Activated CD8-positive, alpha-beta memory T cell treated with anti-CD3 and anti-CD28 coated beads, Interleukin-2, amount 50 U/mL, for 4 hours (primary cell): ENCODE results near the gene VDAC2.
A peak's percentile ranks its signal among the peaks of the same experiment; 100 is the strongest.
"Not testable (repeated sequence)": the region's sequence is repeated elsewhere in the genome, so short reads cannot be mapped to it uniquely, and the experiment has no call there.

Experiments
- DNase-seq: peaks from one replicate; pipeline ENCODE4 v3.0.0-alpha.2; 2020

VDAC2 gene, protein sequence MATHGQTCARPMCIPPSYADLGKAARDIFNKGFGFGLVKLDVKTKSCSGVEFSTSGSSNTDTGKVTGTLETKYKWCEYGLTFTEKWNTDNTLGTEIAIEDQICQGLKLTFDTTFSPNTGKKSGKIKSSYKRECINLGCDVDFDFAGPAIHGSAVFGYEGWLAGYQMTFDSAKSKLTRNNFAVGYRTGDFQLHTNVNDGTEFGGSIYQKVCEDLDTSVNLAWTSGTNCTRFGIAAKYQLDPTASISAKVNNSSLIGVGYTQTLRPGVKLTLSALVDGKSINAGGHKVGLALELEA

DNA sequence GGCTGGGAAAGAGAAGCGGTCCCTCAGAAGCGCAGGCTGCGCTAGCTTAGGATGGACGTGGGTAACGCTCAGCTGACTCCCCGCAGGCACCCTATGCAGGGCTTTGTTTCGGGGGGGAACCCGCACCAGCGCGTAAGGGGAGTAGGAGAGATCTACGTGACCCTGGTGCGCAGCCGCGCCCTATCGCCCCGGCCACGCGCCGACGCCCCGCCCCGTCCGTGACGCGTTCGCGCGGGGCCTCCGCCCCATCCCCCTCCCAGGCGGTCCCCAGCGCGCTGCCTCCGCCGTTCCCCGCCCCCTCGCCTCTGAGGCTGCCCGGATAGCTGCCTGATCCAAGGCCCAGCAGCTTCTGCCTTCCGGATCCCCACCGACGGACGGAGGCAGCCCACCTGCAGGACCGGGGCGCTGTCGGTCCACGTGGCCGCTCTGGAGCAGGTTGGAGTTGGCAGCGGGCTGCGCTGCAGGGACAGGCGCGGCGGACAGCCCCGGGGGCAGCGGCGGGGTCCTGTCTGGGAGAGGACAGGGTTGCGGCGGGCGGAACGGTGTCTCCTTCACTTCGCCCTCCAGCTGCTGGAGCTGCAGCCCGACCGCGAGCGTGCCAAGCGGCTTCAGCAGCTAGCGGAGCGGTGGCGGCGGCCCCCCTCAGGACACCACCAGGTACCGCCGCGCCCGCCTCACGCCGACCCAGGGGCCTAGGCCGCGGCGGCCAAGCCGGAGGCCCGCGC lies at the start of gene VDAC2:
Gene VDAC2, plus strand, starts transcription at position 515 of the 725 bp plus-strand sequence. CDS start 363 bp downstream, outside the sequence.
- DNase-seq, result peak; percentile 96

DNA sequence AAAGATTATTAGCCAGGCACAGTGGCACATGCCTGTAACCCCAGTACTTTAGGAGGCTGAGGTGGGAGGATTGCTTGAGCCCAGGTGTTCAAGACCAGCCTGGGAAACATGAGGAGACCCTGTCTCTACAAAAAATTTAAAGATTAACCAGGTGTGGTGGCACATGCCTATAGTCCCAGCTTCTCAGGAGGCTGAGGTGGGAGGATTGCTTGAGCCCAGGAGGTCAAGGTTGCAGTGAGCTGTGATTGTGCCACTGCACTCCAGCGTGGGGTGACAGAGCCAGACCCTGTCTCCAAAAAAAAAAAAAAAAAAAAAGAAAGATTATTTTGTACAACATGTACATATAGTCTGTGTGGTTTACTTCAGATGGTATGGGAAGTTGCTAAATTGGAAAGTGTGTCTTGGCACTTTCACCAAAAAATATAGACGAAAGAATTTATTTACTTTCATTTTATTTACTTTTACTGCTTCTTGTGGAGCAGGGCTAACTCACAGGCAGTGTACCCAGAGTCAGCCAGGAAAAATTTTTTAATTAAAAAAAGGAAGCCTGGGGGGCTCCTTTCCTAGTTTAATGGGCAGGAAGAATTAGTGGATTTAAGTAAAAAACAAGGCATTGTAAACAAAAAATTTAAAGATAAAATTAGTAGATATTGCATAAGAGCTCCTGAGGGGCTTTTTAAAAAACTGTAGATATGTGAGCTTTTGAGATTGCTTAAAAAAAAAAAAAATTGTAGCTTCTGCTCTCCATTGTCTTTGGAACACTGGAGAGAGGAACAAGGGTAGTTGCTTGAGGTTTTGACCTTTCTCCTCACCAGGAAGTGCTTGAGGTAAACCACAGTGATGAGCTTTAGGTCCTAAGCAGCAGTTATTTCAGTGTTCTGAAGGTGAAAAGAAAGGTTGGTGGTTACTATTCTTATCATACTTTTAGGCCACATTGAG lies 44.6 kb upstream of the VDAC2 start:
- no peak for DNase-seq

DNA sequence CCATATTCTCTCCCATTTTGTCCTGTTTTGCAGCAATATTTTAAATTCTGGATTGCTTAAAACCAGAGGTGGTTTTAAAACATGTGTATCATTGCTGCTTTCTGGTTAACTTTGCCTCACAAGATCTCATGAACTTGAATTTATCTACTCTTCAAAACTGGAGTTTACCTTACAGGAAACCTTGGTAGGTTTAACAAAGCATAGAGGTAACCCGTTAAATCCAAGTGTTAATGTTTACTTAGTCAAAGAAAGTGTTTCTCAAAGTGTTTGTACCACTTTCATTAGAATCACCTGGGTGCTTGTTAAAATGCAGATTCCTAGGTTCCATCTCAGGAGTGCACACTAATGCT lies 44.0 kb upstream of the VDAC2 start:
- DNase-seq, result no peak

DNA sequence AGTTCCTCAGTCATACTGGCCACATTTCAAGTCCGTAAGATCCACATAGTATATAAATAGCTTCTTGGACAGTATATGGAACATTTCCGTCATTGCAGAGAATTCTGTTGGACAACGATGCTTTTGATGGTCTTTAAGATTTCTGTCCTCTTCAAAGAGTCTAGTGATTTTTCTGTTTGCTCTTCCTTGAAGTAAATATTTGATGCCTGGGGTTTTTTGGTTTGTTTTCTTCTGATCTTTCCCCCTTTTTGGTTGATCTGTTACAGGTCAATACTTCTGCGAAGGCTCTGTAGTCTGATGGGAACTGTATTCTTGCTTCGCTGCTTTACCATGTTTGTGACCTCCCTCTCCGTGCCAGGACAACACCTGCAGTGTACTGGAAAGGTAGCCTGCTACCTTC lies 42.3 kb upstream of the VDAC2 start:
- DNase-seq, result no peak

DNA sequence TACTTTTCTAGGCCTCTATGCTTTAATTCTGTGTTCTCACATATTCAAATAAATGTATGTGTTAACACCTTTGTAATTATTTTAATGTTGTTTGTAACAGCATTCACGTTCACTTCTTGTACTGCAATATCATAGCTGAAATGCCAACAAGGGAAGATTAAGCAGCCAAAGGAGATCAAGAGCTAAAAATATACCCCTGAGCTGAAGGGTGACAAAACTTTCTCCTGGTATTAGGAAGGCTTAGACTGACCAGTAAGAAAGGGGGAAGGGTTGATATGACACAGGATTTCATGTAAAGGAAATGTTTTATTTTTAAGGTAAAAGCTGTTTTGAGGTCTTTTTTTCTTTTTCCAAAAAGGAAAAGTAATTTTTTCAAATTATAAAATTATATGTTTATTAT lies 40.4 kb upstream of the VDAC2 start:
- DNase-seq, result no peak

DNA sequence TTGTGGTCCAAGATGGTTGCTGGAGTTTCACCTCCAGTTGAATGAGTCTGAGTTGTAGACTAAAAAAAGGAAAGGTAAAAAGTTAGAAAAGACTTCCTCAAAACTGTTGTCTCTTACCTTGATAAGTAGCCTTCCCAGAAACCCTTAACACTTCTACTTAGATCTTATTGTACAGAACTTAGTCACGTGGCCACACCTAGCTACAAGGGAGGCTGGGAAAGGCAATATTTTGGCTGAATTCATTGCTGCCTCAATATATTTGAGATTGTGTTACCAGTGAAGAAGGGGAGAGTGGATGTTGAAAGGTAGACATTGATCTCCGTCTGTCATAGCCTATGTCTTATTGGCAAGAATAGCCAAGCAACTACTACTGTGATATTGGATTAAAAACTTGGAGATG lies 35.5 kb upstream of the VDAC2 start:
- no peak for DNase-seq

DNA sequence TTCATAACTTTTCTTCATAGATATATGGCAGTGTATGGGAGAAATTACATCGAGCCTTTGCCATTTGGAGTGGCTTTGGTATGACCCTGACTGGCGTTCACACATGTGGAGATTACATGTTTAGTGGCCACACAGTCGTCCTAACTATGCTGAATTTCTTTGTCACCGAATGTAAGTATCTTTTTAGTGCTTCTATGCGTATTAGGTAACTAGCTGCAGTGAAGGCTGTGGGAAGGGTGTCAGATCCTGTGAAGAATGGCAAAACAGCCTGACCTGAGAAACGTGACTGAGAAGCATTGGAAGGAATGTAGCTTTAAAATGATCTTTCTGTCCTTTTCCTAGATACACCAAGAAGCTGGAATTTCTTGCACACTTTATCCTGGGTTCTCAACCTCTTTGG lies 34.5 kb upstream of the VDAC2 start:
- DNase-seq, result no peak

DNA sequence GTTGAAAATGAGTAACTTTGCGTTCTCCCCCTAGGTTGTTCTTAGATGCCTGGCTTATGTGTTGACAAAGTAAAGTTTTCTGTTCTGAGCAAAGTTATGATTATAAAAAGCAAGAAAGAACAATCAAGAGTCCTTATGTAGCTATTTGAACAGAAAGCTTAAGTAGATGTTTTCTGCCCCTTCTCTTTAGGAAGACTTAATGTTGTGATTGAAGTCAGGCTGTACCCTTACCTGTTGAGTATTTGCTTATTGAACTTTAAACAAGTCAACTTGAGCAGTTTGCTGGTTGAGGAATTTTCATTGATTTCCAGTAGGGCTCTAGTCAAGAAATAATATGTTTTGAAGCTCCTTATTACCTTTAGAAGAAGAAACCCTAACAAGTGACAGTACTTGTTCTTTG lies 33.9 kb upstream of the VDAC2 start:
- DNase-seq, result no peak

DNA sequence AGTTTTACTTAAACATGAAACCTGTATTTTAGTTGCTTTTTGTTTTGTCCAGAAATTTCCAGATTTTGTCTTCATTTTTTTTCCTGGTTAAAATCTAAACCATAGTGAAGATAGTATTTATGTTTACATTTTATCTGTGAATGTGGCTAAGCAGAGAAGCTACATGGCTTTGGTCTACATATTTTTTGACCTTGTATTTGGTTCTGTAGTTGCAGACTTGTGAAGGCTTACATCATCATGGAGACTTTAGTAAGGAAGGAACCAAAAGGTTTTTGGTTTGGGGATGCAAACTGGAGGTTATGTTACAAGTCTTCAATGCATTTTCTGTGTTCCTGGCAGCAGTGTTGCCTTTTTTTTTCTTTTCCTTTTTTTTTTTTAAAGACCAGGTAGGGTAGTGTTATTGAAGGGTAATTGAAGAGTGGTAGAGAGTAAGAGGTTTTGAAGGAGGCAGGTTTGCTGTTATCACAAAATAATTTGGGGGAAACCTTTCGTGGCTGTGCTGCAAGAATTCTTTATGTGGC lies 30.9 kb upstream of the VDAC2 start:
- no peak for DNase-seq

DNA sequence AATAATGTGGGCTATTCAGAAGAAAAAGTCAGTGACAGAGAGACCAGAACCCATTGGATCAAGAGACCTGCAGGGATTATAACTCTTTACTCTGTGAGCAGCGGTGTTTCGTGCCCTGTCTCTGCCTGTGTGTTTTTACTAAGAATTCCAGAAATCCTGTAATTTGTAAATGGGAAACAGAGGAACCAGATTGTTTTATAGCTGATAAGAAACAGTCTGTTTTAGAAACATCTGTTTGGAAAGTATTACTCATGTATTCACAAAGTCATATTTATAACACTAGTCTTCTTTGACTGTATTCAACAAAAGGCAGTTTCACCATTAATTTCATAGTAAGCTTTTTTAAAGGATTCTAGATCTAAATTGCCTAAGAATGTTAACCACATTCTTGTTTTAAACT lies 30.0 kb upstream of the VDAC2 start:
- DNase-seq, result no peak

DNA sequence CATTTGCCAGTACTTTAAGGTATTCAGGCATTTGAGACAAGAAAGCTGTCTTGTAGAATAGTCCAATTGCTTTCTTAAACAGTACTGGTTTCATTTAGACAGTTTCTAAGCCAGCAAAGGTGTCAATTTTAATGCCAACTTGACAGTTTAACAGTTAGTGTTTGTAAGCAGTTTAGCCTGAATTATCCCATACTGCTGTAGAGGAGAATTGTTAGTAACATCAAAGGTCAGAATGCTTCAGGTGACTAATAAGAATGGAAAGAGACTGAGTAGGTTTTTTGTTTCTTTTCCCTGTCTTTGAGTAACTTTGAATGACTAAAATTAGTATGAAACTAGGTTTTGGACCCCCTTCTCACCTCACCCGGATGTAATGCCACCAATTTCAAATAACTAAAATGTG lies 29.5 kb upstream of the VDAC2 start:
- DNase-seq, result no peak

DNA sequence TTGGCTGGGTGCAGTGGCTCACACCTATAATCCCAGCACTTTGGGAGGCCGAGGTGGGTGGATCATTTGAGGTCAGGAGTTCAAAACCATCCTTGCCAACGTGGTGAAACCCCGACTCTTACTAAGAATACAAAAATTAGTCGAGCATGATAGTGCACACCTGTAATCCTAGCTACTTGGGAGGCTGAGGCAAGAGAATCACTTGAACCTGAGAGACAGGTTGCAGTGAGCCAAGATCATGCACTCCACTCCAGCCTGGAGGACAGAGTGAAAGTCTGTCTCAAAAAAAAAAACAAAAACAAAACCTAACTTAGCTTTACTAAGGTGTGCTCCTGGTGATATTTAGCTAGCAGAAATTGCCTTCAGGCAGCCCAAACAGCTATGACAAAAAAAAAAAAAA lies 24.3 kb upstream of the VDAC2 start:
- DNase-seq, result no peak

DNA sequence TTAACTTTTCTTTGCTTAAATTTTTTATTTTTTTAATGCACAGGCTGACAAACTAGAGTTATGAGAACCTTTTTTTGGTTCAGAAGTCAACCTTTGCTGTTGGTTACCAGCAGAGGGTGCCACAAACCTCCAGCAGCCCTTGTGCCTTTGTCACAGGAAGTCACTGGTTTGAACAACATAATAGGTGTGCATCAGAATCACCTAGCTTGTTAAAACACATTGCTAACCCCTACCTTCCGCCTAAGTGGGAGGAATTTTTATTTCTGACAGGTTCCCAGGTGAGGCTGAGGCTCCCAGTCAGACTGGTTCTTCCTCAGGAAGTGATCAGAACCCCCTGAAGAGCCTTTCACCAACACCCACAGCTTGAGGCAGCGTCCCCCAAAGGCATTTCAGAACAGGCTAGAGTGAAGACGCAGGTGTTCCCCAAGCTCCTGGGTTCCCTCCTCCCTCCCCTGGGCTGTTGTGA lies 22.6 kb upstream of the VDAC2 start:
- DNase-seq, result peak; percentile 63

DNA sequence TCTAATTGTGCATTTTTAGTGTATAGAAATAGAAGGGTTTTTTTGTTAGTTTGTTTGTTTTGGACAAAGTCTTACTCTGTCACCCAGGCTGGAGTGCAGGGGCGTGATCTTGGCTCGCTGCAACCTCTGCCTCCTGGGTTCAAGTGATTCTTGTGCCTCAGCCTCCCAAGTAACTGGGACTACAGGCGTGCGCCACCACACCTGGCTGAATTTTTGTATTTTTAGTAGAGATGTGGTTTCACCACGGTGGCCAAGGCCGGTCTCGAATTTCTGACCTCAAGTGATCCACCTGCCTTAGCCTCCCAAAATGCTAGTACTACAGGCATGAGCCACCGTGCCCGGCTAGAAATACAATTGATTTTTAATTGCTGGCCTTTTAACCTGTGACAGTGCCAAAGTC lies 22.1 kb upstream of the VDAC2 start:
- not testable (repeated sequence) for DNase-seq

DNA sequence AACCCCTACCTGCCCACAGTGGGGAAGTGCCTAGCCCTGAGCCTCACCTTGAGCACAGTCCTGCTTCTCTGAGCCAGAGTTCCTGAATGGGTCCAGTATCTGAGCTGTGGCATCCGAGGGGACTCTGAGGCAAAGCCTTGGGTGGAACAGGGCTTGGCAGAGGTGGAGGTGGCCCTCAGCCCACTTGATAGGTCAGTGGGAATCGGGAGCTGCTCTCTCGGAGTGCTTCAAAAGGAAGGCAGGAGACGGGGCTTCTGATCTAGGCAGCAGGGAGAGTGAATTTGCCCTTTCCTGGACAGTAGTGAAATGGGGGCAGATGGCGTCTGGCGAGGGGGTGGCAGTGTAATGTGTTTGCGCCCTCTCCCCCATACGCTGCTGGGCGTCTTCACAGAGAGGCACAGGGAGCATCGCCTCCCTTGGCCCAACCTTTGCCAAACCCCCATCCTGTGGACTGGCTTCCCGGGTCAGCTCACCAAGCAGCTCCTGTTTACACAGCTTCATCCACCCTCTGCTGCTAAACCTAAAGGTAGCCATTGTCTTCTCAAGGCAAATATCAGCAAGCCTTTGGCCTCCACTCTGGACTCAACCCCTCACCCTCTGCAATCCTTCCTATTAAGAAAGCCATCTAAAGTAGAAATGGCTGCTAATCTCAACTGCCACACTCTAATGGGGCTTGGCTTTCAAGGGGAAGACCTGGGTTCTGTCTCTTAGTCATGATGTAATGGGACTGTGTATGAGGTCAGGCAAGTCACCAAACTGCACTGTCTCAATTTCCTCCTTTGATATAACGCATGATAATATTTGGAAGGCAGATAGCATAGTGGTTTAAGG lies 21.1 kb upstream of the VDAC2 start:
- no peak for DNase-seq

DNA sequence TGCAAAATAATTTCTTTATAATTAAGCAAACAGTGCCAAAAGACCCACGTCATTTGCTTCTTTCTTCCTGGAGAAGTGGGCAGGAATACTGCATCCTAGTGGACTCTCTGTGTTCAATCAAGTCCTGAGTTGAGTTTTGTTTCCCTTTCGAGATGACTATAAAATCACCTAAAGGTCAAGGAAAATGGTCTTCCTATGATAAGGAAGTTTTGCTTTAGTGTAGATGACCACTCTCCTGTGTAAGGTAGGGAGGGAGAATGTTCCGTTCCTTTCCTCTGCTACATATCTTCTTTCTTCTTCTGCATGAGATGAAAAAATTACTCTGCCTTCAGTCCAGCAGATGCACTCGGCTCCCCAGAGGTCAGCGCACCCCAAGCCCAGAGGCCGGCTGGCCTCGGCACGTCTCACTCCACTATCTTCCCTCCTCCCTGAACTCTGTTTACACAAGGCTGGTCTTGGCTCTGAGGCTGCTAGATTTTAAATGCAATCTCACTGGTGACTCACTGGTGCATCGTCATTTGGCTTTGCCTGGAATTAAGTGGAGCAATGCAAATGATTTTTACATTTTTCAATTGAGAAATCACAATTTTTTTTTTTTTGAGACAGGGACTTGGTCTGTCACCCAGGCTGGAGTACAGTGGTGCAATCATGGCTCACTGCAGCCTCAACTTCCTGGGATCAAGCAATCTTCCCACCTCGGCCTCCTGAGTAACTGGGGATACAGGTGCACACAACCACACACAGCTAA lies 18.6 kb upstream of the VDAC2 start:
- no peak for DNase-seq

DNA sequence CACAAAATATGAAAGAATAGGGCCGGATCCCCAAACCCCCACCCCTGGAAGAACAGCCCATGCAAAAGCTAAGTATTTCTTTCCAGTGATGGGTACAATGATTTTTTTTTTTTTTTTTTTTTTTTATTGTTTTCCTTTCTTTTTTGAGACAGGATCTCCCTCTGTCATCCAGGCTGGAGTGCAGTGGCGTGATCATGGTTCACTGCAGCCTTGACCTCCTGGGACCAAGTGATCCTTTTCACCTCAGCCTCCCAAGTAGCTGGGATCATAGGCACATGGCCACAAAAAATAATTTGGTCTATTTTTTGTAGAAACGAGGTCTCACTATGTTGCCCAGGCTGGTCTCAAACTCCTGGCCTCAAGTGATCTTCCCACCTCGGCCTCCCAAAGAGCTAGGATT lies 16.0 kb upstream of the VDAC2 start:
- not testable (repeated sequence) for DNase-seq

DNA sequence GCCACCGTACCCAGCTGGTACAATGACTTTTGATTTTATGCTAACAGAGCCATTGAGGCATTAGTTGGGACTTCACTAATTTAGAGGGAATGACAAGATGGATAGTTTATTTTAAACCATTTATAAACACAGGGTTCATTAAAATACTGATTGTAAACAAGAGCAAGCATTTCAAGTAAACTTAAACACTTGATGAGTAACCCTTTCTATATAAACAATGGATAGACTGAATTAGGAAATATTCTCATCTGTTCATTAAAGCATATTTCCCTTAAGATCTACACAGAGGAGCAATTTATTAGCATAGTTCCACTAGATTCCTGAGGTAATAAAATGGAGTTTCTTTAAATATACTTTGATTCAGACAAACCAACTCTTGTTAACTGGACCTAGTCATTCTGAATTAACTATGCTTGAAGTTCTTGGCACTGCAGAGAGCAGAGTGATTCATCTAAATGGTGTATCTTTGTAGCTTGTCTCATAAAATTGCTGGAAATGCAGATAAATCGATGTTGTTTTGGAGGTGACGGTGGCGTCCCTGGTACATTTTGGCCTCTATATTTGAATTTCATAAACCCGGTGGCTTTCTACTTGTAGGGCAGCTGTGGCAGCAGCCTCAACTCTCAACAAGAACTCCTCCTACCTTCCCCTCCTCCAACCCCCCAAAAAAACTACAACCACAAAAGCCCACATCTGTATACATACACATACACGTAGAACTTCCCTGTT lies 15.4 kb upstream of the VDAC2 start:
- DNase-seq, result no peak

DNA sequence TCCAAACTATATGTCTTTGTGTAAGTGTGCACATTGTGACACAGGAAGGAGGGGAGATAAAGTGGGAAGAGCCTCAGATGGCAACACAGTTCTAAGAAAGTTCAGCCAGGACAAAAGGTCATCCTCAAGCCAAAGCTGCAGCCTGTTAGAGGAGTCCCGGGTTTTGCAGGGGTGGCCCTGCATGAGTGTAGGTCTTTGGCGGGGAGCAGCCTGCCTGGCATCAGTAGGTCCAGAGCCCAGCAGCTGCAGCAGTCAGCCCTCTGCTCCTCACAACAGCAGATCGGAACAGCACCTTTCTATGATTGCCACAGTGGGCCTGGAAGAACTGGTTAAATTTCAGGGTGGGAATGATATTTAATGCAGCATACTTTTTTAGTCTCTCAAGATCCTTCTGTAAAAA lies 13.5 kb upstream of the VDAC2 start:
- no peak for DNase-seq

DNA sequence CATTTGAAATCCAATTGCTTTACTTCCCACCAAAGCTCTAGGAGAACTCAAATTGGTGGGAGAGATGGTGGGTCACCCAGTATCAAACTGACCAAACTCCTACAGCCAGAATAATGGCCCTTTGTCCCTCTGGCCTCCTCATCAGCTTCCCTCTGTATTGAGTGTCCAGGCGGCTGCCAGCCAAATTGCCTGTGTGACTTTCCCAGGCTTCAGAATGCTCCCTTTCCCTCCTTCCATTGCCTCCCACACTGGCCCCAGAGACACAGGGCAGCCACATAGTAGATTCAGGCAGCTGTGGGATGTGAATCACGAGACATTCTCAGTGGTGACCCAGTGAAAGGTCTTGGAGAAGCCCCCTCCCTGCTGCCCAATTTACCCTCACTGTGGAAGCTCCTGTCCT lies 12.7 kb upstream of the VDAC2 start:
- no peak for DNase-seq

DNA sequence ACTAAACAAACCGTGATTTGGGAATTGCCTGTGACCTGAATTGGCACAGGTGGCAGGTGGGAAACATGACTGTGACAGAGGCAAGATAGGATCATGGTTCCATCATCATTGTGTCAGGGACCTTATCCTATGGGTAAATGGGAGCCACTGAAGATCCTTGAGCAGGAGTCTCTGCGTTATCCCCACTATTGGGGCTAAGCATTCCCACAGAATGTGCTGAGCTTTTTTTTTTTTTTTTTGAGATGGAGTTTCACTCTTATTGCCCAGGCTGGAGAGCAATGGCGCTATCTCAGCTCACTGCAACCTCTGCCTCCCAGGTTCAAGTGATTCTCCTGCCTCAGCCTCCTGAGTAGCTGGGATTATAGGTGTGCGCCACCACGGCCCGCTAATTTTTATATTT lies 10.6 kb upstream of the VDAC2 start:
- not testable (repeated sequence) for DNase-seq
